HCT116 (cell line): Measurements from ENCODE around the gene SYNE2. TPM values are rescaled to one million over a fixed set of nuclear protein-coding genes. Genes with fewer than 3 reads are reported as not detected.

Experiments used
- ATAC-seq: fragments of 200-7000 bp; cut with Tn5 transposase; 2 replicates; pipeline ENCODE4 v1.9.1; 2020; ENCODE audit warnings: mild to moderate bottlenecking, moderate library complexity
- BruUV-seq: library from RNA; stranded (reverse); fragments of 400-500 nt; replicated peaks from 2 replicates; lab custom pipeline; 2021; lab: Mats Ljungman, UMichigan
- CTCF ChIA-PET: fragments of 300-600 bp; sonication (Branson Sonifier 250); formaldehyde crosslinking; loops from one replicate; lab custom pipeline; 2021; ENCODE audit warnings: antibody characterized with exemption; lab: Charles Lee
- POLR2A ChIA-PET: fragments of 300-600, 350-600 bp; sonication (Branson Sonifier 250); formaldehyde crosslinking; loops from one replicate; lab custom pipeline; 2021; ENCODE audit warnings: antibody characterized with exemption; lab: Charles Lee
- RAD21 ChIA-PET, 2 experiments: fragments of 300-600 bp; sonication (Branson Sonifier 250); formaldehyde crosslinking; loops; one replicate each; lab custom pipeline; 2023; ENCODE audit warnings: low total read pairs in 2 of 2; ENCODE audit not compliant: uncharacterized antibody in 2 of 2, unreplicated experiment in 2 of 2, low non-redundant PET in 1 of 2; lab: Charles Lee
- DNase-seq: peaks from one replicate; pipeline ENCODE4 v3.0.0-alpha.2; 2010; ENCODE audit warnings: low read depth, low spot score
- H2AFZ ChIP-seq: fragments of 200-600 bp; shearing (Covaris generic), sonication (generic); 2 replicates; pipeline ENCODE4 v1.6.1; 2017; ENCODE audit warnings: low read depth, mixed run types, mixed read lengths, antibody characterized with exemption, low read length; ENCODE audit not compliant: poor library complexity, severe bottlenecking
- H3K27ac ChIP-seq: 2 replicates; pipeline ENCODE4 v1.5.1; 2012; ENCODE audit warnings: low read depth, low read length
- H3K27me3 ChIP-seq: fragments of 200-600 bp; sonication (generic); 2 replicates; pipeline ENCODE4 v1.6.1; 2016; ENCODE audit warnings: mixed run types, low read length, mixed read lengths; ENCODE audit not compliant: insufficient read depth
- H3K36me3 ChIP-seq, 2 experiments: fragments of 200-500 bp in 1 of 2; fragments of 200-600 bp in 1 of 2; sonication (Bioruptor generic) in 1 of 2; sonication (generic) in 1 of 2; 2 replicates each; pipeline versions ENCODE4 v1.5.1 to v1.6.1; 2014 to 2016; ENCODE audit warnings: low read length in 2 of 2, inconsistent platforms in 1 of 2, mixed read lengths in 1 of 2, mixed run types in 1 of 2; ENCODE audit not compliant: insufficient read depth in 2 of 2, control insufficient read depth in 1 of 2
- H3K4me1 ChIP-seq, 2 experiments: fragments of 200-600 bp in 1 of 2; sonication (generic) in 1 of 2; 2 replicates each; pipeline versions ENCODE4 v1.5.1 to v1.6.1; 2012 to 2017; ENCODE audit warnings: low read length in 2 of 2, inconsistent platforms in 1 of 2, mild to moderate bottlenecking in 1 of 2, mixed read lengths in 1 of 2, mixed run types in 1 of 2, moderate library complexity in 1 of 2; ENCODE audit not compliant: insufficient read depth in 2 of 2, control insufficient read depth in 1 of 2
- H3K4me2 ChIP-seq: fragments of 200-600 bp; sonication (generic); 2 replicates; pipeline ENCODE4 v1.6.1; 2017; ENCODE audit warnings: mixed run types, low read length, mixed read lengths
- H3K4me3 ChIP-seq, 2 experiments: fragments of 200-600 bp in 1 of 2; sonication (generic) in 1 of 2; replicated peaks in 1 of 2; 2 replicates each; pipeline ENCODE4 v1.5.1; 2011 to 2016; ENCODE audit warnings: low read length in 2 of 2, control low read depth in 1 of 2, low read depth in 1 of 2, mild to moderate bottlenecking in 1 of 2, mixed read lengths in 1 of 2, mixed run types in 1 of 2
- H3K79me2 ChIP-seq: fragments of 200-600 bp; sonication (generic); 2 replicates; pipeline ENCODE4 v1.6.1; 2017; ENCODE audit warnings: mild to moderate bottlenecking, mixed run types, low read length, moderate library complexity, mixed read lengths; ENCODE audit not compliant: insufficient read depth
- H3K9ac ChIP-seq: fragments of 200-600 bp; sonication (generic); 2 replicates; pipeline ENCODE4 v1.6.1; 2016; ENCODE audit warnings: low read length, mixed read lengths
- H3K9me2 ChIP-seq: fragments of 200-600 bp; sonication (generic), shearing (Covaris generic); 2 replicates; pipeline ENCODE4 v1.6.1; 2017; ENCODE audit warnings: mixed run types, mild to moderate bottlenecking, moderate library complexity; ENCODE audit not compliant: insufficient read depth
- H3K9me3 ChIP-seq, 2 experiments: fragments of 200-500 bp in 1 of 2; fragments of 200-600 bp in 1 of 2; sonication (Bioruptor generic) in 1 of 2; sonication (generic) in 1 of 2; 2 replicates each; pipeline ENCODE4 v1.6.1; 2014 to 2017; ENCODE audit warnings: low read length in 2 of 2, mixed read lengths in 2 of 2, inconsistent platforms in 1 of 2, low read depth in 1 of 2, mild to moderate bottlenecking in 1 of 2, mixed run types in 1 of 2, moderate library complexity in 1 of 2; ENCODE audit not compliant: control insufficient read depth in 1 of 2, insufficient read depth in 1 of 2
- H4K20me1 ChIP-seq: fragments of 200-600 bp; sonication (generic), shearing (Covaris generic); 2 replicates; pipeline ENCODE4 v1.6.1; 2017; ENCODE audit warnings: mixed run types, mild to moderate bottlenecking, moderate library complexity; ENCODE audit not compliant: insufficient read depth
- CBX3 ChIP-seq: IDR thresholded peaks from 2 replicates; pipeline ENCODE4 v1.6.1; 2012; ENCODE audit warnings: low read depth
- CEBPB ChIP-seq: IDR thresholded peaks from 2 replicates; pipeline ENCODE4 v1.6.1; 2012; ENCODE audit warnings: low read depth
- EZH2 ChIP-seq: fragments of 200-600 bp; sonication (generic); IDR thresholded peaks from 2 replicates; pipeline ENCODE4 v1.6.1; 2017; ENCODE audit warnings: antibody characterized with exemption, mixed run types
- EZH2phosphoT487 ChIP-seq: fragments of 200-600 bp; IDR thresholded peaks from 2 replicates; pipeline ENCODE4 v1.6.1; 2018; ENCODE audit warnings: antibody characterized with exemption, borderline replicate concordance
- FOSL1 ChIP-seq: IDR thresholded peaks from 2 replicates; pipeline ENCODE4 v1.6.1; 2012; ENCODE audit warnings: low read depth
- JUND ChIP-seq: IDR thresholded peaks from 2 replicates; pipeline ENCODE4 v1.6.1; 2012
- MAX ChIP-seq: IDR thresholded peaks from 2 replicates; pipeline ENCODE4 v1.6.1; 2012
- SP1 ChIP-seq: IDR thresholded peaks from 2 replicates; pipeline ENCODE4 v1.6.1; 2012; ENCODE audit warnings: low read depth
- SRF ChIP-seq: IDR thresholded peaks from 2 replicates; pipeline ENCODE4 v1.6.1; 2012; ENCODE audit warnings: low read depth
- YY1 ChIP-seq: IDR thresholded peaks from 2 replicates; pipeline ENCODE4 v1.6.1; 2011; ENCODE audit warnings: low read length, low read depth, moderate library complexity, mild to moderate bottlenecking; ENCODE audit not compliant: insufficient replicate concordance; ENCODE audit errors: extremely low read depth
- ZFX ChIP-seq: fragments of 450-650 bp; IDR thresholded peaks from 2 replicates; pipeline ENCODE4 v1.6.1; 2017
- intact Hi-C: fragments of 100-400 bp; cut with micrococcal nuclease; formaldehyde crosslinking; loops from 2 replicates; pipeline ENCODE4 v1.10.0; 2022
- total RNA-seq: library from RNA; stranded (reverse); gene quantifications from one replicate; pipeline ENCODE4 v1.2.1, GENCODE V29; 2021; ENCODE audit not compliant: unreplicated experiment
- TF ChIP-seq, protein P1 (sequence below): IDR thresholded peaks from 2 replicates; pipeline ENCODE4 v1.6.1; 2011; ENCODE audit warnings: mild to moderate bottlenecking, low read length, moderate library complexity; ENCODE audit not compliant: insufficient replicate concordance; ENCODE audit errors: extremely low read depth

SYNE2 gene
- total RNA-seq, 1 experiment from 2014 or later, result 28.8 TPM

DNA sequence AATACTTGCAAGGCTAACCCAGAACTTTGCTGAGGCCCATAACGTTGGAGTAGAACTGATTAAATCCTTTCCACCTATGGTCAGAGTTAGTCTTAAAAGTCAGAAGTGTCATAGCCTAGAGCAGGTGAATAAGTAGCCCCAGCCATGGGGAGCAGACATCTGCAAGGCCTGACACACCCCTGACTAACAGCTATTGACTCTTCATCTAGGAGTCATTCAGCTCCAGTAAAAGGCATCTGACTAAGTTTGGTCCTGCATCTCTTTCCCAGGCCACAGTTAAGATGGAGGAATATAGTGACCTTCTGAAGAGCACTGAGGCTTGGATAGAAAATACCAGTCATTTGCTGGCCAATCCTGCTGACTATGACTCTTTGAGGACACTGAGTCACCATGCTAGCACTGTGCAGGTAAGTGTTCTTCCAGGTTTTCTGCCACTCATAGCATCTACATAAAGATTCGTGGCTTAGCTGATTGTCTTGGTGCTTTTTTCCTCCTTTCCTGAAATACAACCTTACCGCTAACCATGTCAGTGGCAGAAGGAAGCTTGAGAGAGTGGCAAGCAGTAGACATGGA, 228.5 kb downstream of the SYNE2 start:
- Histone ChIP-seq H3K4me3 (no peak overlapping the region), H3K9me3 (no peaks in the 10 kb centered on the region), H3K4me2 (no peak overlapping the region), H4K20me1 (no peaks in the 10 kb centered on the region), H2AFZ (no peak overlapping the region), H3K36me3 (peaks cover 0 to 2% of the 10 kb centered on the region in 2 experiments; a peak in 1 of 4 replicates), H3K27me3 (no peaks in the 10 kb centered on the region), H3K79me2 (no peaks in the 10 kb centered on the region), H3K9me2 (no peaks in the 10 kb centered on the region), H3K4me1 (no peaks in the 10 kb centered on the region), H3K9ac (no peak overlapping the region), H3K27ac (no peak overlapping the region)
- ChIA-PET CTCF (no interaction called here), RAD21 (no interaction called here), POLR2A (no interaction called here)
- TF ChIP-seq EZH2phosphoT487, result no peak
- no peak for TF ChIP-seq ZFX
- TF ChIP-seq YY1, result no peak
- TF ChIP-seq, protein P1, sequence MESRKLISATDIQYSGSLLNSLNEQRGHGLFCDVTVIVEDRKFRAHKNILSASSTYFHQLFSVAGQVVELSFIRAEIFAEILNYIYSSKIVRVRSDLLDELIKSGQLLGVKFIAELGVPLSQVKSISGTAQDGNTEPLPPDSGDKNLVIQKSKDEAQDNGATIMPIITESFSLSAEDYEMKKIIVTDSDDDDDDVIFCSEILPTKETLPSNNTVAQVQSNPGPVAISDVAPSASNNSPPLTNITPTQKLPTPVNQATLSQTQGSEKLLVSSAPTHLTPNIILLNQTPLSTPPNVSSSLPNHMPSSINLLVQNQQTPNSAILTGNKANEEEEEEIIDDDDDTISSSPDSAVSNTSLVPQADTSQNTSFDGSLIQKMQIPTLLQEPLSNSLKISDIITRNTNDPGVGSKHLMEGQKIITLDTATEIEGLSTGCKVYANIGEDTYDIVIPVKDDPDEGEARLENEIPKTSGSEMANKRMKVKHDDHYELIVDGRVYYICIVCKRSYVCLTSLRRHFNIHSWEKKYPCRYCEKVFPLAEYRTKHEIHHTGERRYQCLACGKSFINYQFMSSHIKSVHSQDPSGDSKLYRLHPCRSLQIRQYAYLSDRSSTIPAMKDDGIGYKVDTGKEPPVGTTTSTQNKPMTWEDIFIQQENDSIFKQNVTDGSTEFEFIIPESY, result no peak
- no peak for TF ChIP-seq CBX3
- no peak for TF ChIP-seq SRF
- TF ChIP-seq CEBPB, result no peak
- DNase-seq (no peak), ATAC-seq (no peak)
- BruUV-seq, result no TSS peak
- intact Hi-C loops, result no loop called here

DNA sequence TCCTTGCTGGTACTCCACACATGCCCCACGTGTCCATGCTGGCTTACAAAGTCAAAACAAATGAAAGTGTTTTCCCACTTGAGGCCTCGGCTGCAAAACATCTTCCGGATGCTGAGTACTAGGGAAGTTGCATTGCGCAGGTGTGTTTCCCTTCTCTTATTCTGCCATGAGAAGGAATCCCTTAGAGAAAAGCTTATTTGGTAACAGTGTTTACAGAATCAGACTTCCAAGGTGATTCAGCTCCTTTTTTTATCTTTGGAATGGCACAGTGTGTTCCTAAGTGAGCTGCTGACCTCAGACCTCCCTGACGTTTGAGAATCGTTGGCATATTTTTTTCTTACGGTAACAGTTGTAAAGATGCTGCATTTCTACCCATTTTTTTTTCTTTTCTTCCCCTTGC, 230.0 kb downstream of the SYNE2 start:
- H2AFZ ChIP-seq, result no peak overlapping the region
- TF ChIP-seq, protein P1, result no peak
- TF ChIP-seq YY1, result no peak
- no peak for TF ChIP-seq JUND
- TF ChIP-seq EZH2, result no peak
- TF ChIP-seq ZFX, result no peak
- TF ChIP-seq FOSL1, result no peak
- TF ChIP-seq SRF, result no peak
- TF ChIP-seq MAX, result no peak
- no peak for TF ChIP-seq SP1

More for the DNA sequence above, 230.0 kb downstream of the SYNE2 start:
- ATAC-seq (no peak), DNase-seq (no peak)
- no peaks in the 10 kb centered on the region for H3K9me2 ChIP-seq
- BruUV-seq, result no TSS peak
- H4K20me1 ChIP-seq, result no peaks in the 10 kb centered on the region
- H3K27ac ChIP-seq, result no peak overlapping the region
- H3K4me1 ChIP-seq, result no peaks in the 10 kb centered on the region
- H3K4me2 ChIP-seq, result no peak overlapping the region
- H3K9me3 ChIP-seq, result no peaks in the 10 kb centered on the region
- ChIA-PET POLR2A (interaction anchor here (1.0 kb wide), 1 partner anchor 10 kb away, joined by 3 read pairs; no protein-coding TSS in a partner anchor), CTCF (no interaction called here), RAD21 (no interaction called here)
- intact Hi-C loops, result no loop called here
- no peaks in the 10 kb centered on the region; a peak in 1 of 4 replicates for H3K36me3 ChIP-seq
- H3K79me2 ChIP-seq, result no peaks in the 10 kb centered on the region
- H3K27me3 ChIP-seq, result no peaks in the 10 kb centered on the region
- H3K4me3 ChIP-seq, result no peak overlapping the region
- H3K9ac ChIP-seq, result no peak overlapping the region
